GM21786 (cell line): ENCODE results near the gene TBL3.

ENCODE experiments used
- ATAC-seq: cut with Tn5 transposase; IDR thresholded peaks from one replicate; pipeline ENCODE4 v1.9.1; 2021; ENCODE audit not compliant: unreplicated experiment

Gene TBL3

DNA sequence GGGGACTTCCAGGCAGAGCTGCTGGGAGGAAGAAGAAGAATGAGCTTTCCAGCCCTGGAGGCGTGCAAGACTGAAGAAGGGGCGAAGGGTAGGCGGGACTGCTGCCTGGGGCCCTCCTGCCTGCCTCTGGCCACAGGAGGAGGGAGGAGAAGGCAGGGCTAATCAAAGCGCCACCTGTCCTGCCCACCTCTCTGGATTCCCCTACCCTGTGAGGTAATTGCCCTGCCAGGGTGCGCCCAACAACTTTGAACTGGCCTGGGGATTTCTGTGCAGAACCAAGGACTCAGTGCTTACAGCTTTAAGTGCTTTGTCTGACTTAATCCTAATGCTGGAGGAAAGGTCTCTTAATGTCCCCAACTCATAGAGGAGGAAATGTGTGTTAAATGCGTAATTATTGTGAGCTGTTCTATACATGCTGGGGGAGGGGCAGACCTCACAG is 9.6 kb downstream of the TBL3 start, which contains the start of gene NOXO1:
Gene NOXO1 (minus strand): TSS at position 72 of the 439 bp plus-strand sequence. CDS start 290 bp downstream, outside the sequence.
- ATAC-seq, result no peak

DNA sequence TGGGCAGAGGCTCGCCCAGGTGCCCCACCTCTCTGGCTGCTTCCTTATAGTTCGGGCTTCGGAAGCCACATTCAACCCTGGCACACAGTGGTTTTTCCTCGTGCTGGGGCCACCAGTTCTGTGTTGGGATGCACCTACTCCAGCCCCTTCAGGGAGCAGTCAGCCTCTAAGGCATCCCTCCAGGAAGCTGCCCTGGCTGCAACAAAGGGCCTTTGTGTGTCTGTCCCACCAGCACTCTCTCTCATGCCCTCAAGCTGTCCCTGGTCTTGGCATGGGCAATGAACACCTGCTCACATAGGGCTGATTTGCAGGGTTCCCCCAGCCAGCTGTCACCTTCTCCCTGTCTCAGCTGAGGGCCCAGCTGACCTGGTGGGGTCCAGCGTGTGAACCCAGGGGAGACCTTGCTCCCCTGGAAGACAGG is 10.2 kb downstream of the TBL3 start:
- no peak for ATAC-seq

DNA sequence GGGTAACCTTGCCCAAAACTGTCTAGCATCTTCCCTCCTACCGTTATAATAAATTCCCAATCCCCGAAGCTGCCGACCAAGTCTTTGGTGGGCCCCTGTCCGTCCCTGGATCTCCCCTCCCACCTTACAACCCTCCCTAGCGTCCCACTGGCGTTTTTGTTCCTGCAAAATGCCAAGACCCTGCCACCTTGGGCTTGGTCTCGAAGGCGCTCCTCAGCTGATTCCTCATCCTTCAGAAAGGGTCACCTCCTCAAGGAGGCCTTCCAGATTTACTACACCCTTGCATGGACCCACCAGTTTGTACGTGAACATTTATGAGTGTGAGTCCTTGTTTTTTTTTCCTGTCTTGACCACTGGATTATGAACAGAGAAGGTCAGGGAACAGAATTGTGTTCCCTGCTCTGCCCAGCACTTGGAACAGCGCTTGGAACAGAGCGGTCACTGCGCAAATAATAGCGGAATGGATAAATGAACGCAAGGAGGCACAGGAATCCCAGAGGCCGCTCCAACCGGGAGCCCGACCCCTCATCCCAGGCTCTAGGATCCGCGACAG is 11.2 kb downstream of the TBL3 start:
- ATAC-seq, result no peak

DNA sequence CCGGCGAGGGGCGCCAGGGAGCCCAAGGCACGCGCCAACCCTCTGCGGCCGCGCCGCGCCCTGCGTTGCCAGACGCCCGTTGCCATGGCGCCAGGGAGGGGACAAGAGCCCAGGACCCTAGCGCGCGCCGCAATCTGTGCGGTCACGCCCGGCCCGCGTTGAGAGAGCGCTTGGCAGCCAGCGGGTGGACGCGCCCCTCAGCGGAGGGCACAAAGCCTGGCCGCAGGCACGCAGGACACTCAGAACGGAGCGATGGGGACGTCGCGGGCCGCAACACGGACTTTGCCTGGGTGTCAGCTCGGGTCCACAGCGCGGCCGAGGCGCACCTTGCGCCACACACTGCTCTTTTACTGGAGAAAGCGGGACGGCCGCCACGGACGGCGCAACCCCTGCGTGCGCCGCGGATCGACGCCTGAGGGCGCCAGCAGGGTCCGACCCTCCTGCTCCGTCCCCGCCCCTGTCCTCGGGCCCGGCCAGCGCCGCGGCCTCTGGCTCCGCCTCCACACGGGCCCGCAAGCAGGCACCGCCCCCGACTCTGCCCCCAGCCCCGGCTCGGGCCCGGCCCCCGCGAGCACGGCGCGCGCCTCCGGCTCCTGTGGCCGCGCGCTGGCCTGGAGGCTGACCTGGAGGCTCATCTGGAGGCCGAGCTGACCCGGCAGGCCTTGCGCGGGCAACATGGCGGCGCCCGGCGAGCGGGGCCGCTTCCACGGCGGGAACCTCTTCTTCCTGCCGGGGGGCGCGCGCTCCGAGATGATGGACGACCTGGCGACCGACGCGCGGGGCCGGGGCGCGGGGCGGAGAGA is 11.9 kb downstream of the TBL3 start, which contains the start of gene GFER:
Gene GFER (plus strand): TSS at position 650 of the 803 bp plus-strand sequence. CDS start 26 bp downstream, at position 676.
- ATAC-seq, result peak; percentile 79

DNA sequence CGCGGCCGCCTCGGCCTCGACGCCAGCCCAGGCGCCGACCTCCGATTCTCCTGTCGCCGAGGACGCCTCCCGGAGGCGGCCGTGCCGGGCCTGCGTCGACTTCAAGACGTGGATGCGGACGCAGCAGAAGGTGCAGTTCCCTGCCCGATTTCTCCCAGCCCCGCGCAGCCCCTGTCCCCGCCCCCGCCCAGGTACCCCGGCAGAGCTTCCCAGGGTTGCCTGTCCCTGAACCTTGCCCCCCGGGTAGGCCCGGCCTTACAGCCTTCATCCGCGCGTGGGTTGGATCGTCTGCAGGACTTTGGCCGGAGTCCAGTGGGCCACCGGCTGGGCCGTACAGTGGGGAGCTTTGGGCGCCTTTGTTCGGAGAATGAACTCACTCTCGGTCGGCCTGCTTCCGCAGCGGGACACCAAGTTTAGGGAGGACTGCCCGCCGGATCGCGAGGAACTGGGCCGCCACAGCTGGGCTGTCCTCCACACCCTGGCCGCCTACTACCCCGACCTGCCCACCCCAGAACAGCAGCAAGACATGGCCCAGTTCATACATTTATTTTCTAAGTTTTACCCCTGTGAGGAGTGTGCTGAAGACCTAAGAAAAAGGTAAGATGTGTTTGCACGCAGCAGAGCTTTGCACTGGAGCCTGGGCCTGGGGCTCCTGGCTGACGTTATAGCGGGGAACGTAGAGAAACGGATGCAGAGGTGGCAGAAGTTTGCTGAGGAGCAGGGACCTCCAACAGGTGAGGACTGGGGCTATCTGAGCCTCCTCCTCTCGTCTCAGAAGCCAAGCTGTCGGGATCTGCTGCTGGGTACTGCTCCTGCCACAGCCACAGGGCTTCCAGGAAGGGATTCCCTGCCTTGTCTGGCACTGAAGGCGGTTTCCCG is 12.7 kb downstream of the TBL3 start:
- peak; percentile 3 for ATAC-seq

DNA sequence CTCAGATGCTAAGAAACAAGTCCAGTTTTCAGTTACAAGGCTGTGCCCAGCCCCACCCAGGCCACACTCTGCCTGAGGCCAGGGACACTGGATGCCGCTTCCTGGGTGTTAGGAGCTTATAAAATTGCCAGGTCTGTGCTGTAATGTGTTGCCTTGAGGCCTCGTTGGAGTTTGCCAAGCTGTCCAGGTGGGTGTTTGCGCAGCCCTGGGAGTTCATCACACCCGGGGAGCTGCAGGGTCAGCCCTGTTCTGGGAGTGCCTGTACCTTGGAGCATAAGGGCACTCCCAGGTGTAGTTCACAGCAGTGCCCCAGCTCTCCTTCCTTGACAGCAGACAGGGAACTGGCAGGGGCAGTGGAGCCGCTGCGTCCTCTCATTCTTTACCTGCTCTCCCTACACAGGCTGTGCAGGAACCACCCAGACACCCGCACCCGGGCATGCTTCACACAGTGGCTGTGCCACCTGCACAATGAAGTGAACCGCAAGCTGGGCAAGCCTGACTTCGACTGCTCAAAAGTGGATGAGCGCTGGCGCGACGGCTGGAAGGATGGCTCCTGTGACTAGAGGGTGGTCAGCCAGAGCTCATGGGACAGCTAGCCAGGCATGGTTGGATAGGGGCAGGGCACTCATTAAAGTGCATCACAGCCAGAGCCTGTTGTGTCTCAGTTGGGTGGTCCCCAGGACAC is 13.8 kb downstream of the TBL3 start:
- ATAC-seq, result no peak

DNA sequence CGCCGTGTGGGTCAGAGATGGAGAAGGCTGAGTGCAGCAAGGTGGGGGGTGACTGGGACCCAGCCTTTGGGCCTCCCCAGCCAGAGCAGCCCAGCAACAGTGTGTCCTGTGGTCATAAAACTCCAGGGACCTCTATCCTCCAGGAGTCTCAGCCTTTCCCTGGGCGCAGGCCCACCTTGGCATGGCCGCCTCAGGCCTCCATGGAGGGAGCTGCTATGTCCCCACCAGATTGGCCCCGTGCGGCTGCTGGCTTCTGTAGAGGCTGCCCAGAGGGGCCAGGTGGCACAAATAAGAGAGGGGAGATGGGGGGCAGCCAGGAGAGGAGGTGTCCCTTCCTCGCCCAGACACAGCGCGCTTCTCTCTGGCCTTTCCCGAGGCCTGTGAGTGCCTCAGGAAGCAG is 15.3 kb downstream of the TBL3 start:
- no peak for ATAC-seq

DNA sequence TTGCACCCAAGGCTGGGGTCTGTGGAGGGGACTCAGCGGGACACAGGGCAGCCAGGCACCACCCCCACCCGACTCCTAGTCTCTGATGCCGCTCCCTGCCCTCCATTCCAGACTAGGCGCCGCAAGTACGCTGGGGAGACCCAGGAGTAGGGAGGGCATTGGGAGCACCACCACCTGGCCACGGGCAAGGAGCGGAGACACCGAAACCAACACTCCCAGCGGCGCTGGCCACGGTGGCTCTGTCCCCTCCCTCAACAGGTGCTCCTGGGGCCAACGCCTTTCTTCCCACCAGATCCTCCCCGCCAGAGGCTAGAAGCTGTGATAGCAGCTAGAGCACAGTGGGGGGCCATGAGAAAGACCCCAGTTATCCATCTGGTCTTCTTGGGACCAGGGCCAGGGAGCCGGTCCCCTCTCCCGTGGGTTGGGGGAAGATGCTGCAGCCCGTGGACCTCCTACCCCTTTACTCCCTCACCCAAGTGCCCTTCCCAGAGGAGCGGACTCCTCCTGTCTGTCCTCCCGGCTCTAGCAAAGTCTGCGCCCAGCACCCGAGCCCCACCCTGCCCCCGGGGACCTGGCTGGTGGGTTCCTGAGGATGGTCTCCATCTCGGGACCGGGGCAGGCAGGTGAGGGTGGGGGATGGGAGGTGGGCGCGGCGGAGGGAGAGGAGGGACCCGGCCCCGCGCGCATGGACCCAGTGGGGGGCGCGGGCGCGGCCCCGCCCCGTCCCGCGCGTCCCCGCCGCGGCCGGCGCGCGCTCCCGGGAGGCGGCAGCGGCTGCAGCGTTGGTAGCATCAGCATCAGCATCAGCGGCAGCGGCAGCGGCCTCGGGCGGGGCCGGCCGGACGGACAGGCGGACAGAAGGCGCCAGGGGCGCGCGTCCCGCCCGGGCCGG is 17.6 kb downstream of the TBL3 start, which contains the start of gene SYNGR3:
Gene SYNGR3 (plus strand): TSS at position 762 of the 892 bp plus-strand sequence. CDS start 133 bp downstream, outside the sequence.
- no peak for ATAC-seq

DNA sequence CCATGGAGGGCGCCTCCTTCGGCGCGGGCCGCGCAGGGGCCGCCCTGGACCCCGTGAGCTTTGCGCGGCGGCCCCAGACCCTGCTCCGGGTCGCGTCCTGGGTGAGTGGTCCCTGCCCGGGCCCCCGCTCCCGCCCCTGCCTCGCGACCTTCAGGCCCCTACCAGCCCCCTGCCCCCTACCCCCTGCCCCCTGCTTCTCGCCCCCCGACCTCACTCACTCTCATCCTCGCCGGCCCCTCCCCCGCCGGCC is 18.2 kb downstream of the TBL3 start:
- no peak for ATAC-seq

DNA sequence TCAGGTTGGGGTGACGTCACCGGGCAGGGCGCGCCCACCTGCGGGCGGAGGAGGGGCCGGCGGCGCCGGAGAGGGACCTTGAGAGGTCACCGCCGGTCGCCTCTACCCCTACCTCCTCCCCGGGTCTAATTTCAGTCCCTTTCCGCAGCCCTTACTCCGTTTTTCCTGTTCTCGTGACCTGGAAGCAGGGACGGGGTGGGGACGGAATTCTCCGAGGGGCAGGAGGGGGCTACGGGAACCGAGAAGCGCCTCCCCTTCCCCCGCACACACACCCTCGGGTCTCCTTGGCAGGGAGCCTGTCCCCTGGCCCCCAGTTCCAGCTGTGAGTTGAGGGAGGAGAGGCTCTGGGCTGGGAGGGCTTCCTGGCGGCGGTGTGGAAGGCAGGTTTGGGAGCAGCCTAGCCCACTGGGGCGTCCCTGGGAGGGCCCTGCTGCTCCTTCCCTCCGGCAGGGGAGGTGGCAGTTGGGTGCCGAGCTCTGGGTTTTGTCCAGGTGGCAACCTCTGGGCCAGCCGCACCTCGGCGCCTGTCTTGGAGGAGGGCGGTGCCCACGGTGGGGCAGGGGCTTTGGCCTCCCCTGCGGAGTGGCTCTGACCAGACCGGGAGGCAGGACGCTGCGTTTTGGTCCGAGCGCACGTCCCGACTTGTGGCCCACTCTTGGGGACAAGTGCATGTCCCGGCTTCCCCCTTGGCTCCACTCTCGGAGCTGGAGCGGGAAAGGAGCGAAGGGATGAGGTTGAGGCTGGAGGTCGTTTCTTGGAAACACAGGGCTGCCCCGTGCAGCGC is 18.7 kb downstream of the TBL3 start:
- ATAC-seq, result no peak

DNA sequence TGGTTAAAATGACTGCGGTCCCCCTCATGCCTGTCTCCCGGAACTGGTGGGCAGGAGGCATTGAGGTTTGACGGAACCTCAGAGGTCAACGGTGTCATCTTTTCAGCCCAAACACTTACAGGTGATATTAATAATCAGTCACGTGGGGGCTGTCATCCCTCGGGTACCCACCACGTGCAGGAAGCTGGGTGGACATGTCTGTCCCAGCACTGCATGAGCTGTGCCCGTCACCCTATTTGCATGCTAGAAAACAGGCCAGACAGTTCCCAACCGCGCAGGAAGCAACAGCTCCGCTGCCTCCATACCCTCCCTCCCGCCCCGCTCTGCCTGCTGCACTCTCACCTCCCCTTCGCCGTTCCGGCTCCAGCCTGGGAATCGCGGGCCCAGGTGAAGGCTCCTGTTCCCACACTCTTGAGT is 19.3 kb downstream of the TBL3 start:
- ATAC-seq, result no peak

DNA sequence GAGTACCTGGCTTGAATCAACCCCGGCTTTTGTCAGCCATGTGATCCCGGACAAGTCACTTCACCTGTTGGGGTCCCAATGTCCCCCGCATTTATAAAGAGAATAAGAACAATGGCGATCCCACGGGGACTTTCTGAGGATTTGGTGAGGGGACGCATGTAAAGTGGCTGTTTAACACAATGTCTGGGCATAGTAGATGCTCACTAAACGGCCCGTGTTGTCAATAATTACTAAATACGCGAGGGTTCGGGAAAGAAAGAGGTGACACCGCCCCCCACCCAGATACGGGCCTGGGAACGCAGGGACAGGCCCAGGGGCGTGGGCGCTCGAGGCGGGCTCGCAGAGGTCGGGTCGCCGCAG is 19.7 kb downstream of the TBL3 start:
- ATAC-seq, result no peak

DNA sequence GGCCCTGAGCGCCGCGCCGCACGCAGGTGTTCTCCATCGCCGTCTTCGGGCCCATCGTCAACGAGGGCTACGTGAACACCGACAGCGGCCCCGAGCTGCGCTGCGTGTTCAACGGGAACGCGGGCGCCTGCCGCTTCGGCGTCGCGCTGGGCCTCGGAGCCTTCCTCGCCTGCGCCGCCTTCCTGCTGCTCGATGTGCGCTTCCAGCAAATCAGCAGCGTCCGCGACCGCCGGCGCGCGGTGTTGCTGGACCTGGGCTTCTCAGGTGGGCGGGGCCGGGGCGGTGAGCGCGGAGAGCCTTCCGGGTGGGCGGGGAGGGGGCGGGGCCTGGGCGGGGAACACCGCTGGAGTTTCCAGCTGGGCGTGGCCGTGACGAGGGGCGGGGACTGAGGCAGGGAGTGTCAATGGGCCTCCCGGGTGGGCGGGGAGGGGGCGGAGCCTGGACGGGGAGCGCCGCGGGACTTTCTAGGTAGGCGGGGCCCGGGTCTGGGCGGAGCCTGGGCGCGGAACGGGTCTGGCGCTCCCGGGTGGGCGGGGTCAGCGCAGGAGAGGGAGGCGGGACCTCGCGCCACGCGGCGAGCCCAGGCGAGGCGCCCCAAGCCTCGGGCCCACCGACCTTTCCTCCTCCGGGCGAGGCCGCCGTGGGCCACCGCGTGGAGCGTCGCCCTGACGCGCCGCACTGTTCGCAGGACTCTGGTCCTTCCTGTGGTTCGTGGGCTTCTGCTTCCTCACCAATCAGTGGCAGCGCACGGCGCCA is 20.3 kb downstream of the TBL3 start:
- ATAC-seq, result peak; percentile 44

DNA sequence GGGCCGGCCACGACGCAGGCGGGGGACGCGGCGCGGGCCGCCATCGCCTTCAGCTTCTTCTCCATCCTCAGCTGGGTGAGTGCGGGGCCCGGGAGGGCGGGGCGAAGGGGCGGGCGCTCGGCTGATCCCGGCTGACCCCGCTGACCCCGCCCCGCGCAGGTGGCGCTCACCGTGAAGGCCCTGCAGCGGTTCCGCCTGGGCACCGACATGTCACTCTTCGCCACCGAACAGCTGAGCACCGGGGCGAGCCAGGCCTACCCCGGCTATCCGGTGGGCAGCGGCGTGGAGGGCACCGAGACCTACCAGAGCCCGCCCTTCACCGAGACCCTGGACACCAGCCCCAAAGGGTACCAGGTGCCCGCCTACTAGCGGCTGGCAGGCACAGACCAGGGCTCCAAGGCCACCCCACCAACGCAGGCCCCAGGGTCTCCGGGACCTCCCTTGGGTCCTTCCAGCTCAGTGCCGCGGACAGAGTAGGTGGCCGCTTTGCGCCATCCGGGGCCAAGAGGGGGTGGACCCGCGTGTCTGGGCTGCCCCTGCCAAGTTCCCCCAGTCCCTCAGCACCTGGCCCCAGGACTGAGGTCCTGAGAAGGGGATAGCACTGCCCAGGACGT is 21.0 kb downstream of the TBL3 start:
- ATAC-seq, result no peak

DNA sequence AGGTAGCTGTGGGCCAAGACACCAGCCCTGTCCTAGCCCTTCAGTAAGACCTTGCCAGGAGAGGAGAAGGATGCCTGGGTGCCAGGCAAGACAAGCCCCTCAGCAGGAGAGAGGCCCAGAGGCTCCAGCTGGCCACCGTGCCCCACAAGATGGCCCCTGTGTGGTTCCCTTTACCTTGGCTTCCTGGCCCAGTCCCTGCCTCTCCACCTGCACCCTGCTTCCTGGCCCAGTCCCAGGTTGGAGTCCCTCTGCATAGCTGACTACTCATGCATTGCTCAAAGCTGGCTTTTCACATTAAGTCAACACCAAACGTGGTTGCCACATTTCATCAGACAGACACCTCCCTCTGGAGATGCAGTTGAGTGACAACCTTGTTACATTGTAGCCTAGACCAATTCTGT is 21.9 kb downstream of the TBL3 start:
- ATAC-seq, result no peak

DNA sequence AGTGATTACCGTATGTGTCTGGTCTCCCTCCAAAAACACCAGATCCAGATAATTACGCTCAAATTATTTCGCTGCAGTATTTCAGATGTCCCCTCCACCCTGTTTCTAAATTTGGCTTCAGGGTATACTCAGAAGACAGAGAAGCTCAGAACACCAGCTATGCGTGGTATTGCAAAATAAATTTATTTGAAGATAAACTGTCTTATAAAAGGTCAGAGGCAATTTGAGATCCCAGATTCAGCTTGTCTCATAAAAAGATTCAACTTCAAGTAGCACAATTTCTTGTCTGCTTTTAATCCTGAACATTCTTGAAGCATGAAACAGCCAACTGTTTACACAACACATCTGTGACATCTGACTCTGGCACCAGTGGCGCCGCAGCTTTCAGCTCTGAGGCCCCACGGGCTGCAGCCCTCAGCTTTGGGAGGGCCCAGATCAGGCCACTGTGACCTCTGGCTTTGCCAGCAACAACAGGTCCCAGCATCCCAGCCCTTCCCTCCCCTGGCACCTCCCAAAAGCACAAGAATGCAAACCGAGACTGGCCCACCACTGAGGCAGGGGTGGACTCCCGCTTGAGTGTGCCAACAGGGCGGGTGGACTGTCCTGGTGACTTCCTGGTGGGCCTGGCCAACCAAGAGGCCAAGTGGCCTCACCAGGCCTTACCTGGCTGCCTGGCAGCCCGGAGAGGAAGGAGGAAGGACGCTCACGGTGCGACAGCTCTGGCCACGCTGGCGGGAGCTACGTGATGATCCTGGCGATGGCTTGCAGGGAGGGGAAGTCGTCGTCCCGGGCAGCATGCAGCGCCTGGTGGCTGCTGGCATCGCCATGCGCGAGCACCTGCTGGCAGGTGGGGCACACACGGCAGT is 25.9 kb downstream of the TBL3 start:
- no peak for ATAC-seq

DNA sequence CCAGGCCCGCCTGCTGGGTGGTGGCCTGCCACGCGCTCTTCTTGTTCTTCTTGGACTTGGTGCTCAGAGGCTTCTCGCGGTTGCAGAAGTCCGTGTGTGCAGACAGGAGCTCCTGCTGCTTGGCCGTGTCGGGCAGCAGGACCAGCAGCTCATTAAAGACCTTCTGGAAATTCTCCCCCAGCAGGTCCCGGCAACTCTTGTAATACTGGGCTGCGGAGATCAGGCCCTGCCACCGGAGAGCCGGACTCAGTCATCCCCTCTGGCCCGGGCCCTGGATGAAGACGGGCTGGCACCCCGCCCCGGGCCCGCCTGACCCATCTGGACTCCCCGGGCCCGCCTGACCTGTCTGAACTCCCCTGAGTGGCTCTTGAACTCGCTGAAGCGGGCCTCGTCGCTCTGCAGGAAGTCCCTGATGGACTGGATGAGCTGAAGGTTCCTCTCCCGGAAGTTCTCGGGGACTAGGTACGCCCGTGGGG is 26.5 kb downstream of the TBL3 start:
- no peak for ATAC-seq
